Amygdala (tissue), 56 donors: ENCODE results near the gene MACROD1.

Experiments used
- DNase-seq, 56 donors: peaks; one replicate each; lab custom pipeline; 2025; lab: John Stamatoyannopoulos, UW

Gene MACROD1

DNA sequence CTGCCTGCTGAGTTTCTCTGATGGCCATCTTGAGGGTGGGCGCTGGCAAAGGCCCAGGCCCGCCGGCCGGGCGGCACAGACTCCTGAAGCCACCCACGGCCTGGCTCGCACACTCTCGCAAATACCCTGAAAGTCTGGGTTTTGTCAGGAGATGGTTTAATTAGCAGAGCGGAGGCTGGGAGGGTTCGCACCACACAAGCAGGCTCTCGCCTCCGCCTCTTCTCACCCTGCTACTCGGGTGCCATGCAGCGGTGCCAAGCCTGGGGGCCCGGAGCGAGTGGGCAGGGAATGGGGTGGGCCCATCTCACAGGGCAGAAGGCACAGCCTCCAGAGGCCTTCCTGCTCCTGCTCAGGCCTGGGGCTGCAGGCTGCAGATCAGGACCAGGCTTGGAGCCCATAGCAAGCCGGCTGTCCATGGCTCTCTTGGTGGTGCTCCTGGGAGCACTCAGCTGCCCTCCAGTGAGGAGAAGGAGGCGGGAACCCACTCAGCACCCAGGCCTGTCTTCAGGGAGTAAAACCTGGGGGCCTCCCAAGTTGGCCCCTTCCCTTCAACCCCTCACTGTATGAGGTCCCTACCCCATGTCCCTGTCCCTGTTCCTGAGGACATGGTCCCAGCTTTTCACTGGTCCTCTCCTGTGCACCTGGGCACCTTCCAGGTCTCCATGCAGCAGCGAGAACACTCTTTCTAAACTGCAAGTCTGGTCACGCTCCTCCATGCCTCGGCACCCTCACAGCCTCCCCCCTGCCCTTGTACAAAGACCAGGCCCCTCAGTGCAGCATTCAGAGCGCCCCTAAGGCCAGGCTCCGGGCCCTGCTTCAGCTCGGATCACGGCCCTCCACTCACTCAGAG lies 68.2 kb downstream of the MACROD1 start:
- DNase-seq, result peak in 19 of 56 donors; percentile 26 to 56 (median 42)

DNA sequence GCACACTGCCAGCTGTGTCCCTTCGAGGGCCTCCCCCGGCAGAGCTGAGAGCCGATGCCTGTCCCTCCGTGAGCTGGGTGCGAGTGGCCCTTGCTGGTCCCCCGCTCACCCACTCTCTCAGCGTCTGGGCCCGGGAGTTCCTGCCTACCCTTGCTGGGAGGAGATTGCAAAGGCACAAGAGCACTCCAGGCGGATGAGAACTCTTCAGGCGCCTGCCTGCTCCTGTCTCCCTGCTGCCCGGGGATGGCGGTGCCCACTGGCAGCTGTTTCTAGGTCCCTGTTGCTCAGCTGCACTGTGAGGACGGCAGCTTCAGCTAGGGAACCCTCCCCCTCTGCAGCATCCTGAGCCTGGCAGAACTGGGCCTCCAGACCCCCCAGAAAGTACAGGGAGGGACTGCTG lies 69.1 kb downstream of the MACROD1 start:
- DNase-seq, result peak in 14 of 56 donors; percentile 23 to 65 (median 44)

DNA sequence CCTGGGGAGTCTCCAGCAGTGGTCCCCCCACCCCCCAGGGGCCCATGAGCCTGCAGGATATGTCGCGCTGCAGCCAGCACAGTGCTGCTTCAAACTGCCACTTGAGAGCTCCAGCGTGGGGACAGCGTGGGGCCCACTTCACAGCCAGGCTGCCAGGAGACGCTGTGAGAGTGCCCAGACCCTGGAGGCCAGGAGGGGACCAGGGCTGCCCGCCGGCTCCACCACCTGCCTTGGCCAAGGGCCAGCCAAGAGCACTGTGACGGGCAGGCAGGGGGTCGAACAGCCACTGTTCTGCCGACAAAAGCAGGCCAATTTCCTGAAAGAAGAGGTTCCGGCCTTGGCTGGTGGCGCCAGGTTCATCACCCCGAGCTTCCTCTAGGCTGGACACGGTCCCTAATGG lies 70.0 kb downstream of the MACROD1 start:
- peak in 3 of 56 donors; percentile 23 to 49 (median 26) for DNase-seq

GRCh38 chr11:64095273-64095817 lies 70.6 kb downstream of the MACROD1 start:
- peak in 3 of 56 donors; percentile 14 to 69 (median 37) for DNase-seq

GRCh38 chr11:64094463-64095260 lies 71.3 kb downstream of the MACROD1 start:
- DNase-seq, result peak in 13 of 56 donors; percentile 23 to 58 (median 39)

DNA sequence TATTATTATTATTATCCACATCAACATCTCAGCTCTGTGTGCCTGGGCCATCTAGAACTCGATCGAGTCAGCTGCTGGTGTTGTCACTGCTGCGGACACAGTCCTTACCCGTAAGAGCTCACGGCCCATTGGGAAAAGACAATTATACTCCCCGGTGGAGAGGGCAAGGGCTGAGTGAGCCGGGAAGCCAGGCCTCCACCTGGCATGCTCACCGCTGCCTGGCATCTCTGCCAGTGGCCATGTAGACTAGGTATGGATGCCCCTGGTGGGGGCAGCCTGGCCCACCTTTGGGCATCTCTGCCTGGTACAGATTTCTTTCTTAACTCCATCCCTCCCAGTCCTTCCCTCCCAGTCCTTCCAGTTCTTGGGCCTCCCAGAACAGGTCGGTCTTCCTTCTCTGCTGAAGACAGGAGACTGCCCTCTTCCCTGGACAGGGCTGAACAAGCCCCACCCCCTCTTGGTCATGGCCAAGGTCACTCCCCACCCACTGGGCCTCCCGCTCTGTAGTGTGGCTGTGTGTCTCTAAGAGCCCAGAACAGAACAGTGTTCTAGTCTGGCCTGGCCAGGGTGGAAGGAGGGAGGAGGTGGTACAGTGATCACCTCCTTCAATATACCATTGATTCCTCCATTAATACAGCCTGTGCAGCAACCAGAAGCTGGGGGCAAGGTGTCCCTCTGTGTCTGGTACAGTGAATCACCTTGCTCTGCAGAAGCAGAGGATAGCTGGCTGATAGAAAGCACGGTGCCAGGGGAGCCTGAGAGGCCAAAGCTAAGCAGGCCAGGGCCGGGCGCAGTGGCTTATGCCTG lies 72.5 kb downstream of the MACROD1 start:
- peak in 2 of 56 donors; percentile 32 to 35 for DNase-seq

DNA sequence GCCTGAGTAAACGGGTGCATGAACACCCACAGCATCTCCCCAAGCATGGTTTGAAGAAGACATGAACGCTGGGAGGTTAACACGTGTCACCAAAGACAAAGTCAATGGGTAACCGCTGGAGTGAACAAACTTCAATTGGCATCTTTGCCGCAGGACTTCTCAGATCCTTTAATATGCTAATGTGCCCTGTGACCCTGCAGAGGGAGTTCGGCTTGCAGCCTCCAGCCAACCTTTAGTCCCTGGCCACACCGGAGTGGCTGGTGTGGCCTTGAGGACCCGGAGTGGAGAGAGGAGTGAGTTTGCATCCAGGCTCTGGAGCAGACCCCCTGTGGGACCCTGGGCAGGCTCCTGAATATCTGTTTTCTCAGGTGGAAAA lies 73.2 kb downstream of the MACROD1 start:
- no peak for DNase-seq

DNA sequence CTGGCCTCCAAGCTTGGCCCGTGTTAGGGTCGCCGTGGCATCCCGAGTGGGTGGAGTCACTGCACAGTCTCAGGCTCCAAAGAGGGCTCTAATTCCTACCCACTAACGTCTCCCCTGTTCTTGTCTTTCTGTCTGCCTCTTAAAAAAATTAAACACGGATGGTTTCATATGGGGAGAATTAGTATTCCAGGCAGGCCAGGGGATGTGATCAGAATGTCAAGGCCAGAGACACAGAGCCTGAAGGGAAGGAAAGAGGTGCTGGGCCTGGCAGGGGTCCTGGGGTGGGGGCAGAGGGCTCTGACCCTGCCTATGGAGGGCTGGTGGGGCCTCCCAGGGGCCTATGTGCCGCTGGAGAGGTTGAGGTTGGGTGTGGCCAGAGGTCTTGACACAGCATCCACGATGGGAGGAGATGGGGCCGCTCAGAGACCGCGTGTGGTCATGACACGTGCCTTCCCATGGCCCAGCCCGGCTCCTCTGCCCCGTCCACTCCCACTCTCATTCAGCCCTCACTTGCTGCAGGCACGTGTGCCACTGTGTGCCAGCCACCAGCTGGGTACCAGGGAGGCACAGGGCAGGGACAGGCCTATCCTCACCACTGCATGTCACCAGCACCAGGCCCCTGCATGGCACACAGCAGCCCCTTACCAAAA lies 73.7 kb downstream of the MACROD1 start:
- peak in 52 of 56 donors; percentile 23 to 92 (median 77) for DNase-seq

DNA sequence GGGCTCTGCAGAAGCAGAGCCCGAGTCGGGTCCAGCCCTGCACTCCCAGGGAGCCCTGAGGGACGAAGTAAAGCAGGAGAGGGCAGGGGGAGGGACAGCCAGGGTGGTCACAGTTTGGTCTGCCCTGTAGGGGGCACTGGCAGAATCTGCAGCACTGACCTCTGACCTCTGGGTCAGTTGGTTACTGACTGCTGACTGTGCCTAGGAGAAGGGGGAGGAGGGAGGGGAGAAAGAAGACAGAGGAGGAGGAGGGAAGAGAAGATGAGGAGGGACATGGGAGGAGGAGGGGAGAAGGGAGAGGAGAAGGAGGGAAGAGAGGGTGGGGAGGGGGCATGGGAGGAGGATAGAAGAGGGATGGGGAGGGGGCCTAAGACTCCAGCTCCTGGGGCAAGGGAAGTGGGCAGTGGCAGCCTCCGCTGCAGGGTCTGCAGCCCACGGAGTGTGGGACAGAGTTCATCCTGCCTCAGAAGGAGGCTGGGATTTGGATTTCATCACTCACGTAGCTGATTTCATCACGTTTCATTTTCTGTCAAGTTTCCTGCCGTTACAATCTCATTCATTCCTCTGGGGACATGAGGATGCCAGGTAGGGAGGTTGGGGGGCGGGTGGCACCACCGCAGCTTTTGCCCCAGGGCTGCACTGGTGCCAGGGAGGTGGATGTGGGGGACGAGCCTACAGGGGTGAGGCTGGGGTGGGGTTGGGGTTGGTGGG lies 75.0 kb downstream of the MACROD1 start:
- no peak for DNase-seq

GRCh38 chr11:64089915-64090805 lies 75.8 kb downstream of the MACROD1 start:
- DNase-seq, result peak in 2 of 56 donors; percentile 14 to 45

DNA sequence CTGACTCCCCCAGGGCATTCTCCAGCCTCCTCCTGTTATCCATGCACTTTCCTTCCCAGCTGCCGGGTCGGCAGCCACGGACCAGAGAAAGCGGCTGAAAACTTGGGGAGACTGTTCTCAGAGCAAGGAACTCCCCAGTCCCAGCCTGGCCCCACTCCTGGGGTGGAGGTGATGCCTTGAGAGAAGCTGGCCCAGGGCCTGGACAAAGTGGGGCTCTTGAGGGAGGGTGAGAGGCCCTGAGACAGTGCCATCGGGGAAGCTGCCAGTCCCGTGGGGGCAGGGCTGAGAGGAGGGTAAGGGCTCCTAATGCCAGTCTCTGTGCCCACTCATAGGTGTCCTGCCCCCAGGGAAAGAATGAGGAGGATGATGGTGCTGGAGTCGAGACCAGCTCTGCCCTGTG lies 76.4 kb downstream of the MACROD1 start:
- peak in 9 of 56 donors; percentile 17 to 55 (median 33) for DNase-seq

- peak in 2 of 56 donors; percentile 23 to 27 for DNase-seq
Measured at GRCh38 chr11:64089027-64089360, 76.9 kb downstream of the MACROD1 start.

- DNase-seq, result no peak
Measured at GRCh38 chr11:64088162-64089026, 77.5 kb downstream of the MACROD1 start.

GRCh38 chr11:64086258-64087123 lies 79.4 kb downstream of the MACROD1 start:
- DNase-seq, result peak in 24 of 56 donors; percentile 10 to 69 (median 43)

GRCh38 chr11:64085906-64086257 lies 80.0 kb downstream of the MACROD1 start:
- DNase-seq, result no peak
